HG03139 (cell line): ENCODE data around the gene BRD4.

Source experiments
- ATAC-seq: cut with Tn5 transposase; IDR thresholded peaks from one replicate; pipeline ENCODE4 v1.9.1; 2021; ENCODE audit not compliant: unreplicated experiment

Gene BRD4

DNA sequence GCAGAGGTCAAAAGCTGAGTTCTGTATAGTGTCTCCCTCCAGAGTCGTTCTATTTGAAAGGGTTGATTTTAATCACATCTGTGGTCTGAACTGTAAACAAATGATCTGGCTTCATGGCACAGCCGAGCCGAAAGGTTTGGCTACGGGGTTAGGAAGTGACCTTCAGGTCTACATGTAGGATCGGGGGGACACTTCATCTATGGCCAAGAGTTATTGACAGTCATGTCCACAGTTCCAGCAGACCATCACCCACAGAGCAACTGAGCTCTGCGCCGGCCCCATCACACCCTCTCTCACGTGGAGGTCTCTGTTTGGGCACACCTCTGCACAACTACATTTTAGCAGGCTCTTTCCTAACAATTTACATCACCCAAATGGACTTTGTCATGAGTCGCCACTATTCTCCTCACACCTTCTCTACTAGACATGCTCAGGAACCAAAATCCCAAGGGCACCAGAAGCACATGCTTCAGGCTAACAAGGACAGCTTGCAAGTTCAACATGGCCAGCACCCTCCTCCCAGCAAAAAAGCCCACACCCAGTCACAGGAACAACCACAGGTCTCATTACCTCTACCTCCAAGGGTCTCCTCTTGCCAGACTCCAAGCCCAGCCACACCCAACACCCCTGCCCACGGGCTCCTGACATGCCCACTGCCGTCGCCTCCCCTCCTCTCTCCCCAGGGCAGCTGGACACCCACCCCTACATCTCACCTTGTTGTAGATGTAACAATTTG, 64.0 kb downstream of the BRD4 start:
- no peak for ATAC-seq

DNA sequence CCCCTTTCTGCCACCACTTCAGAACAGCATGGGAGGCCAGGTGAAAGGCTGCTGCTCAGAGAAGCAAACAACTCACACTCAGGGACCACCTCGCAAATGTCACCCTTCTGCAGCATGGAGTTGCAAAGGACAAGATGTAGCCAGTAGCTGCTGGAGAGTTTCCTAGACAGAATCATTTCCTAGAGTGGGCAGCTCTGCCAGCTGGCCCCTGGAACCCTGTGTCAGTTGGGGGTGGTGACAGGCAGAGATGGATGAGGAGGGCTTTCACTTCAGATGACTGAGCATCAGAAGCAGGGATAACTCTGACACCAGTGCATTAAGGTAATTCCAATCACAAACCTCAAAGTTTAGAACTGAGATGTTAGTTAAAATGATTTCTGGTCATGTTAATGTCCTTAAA, 65.7 kb downstream of the BRD4 start:
- ATAC-seq = no peak

DNA sequence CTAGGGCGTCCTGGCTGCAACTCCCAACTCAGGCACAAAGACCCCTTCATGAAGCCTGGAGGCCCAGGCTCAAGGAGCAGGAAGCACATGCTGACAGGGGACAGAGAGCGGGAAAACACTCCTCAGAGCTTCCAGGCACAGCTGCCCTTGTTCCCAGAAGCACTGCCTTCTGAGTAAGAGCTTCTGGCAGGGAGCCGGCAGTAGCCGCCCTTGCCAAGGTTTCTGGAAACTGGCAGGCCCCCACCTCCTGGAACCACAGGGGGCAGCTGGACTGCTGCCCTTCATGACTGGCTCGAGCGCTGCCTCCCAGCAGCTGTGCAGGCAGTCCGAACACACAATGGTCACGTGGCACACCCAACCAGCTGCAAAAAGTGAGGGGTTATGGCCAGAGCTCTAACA, 66.5 kb downstream of the BRD4 start:
- ATAC-seq = no peak

DNA sequence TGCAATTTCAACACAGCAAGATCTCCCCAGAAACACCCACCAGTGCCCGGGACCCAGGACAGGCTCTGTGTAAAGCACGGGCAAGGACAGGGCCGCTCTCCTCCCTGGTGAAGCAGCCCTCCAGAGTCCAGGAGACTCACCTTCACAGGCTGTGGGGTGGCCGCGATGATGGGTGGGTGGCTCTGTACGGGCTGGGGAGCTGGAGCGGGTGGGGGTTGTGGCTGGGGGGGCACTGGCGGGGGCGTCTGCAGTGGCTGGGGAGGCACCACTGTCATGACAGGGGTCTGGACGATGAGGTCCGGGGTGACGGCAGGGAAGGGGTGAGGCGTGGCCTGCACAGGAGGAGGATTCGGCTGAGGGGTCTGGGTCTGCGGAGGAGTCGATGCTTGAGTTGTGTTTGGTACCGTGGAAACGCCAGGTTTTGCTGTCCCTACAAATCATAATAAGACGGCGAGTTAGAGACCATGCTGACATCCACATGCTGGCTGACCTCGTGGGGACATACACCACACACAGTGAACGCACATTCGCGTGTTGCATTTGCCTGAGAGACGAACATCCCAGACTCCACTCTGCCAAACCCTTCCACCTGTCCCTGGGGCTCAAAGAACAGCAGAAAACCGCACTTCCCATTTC, 67.0 kb downstream of the BRD4 start:
- no peak for ATAC-seq

DNA sequence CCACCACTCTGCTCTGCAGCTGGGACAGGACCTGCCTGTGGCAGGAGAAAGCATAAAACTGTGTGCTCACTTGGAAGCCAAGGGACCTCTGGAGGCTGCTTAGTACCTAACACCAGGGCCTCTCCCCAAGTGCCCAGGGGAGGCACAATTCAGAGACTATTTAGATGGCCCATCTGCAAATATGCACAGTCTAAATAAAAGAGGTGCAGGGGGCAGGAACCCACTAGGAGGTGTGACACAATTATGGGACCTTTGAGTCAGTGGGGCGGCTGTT, 67.5 kb downstream of the BRD4 start:
- ATAC-seq = no peak

DNA sequence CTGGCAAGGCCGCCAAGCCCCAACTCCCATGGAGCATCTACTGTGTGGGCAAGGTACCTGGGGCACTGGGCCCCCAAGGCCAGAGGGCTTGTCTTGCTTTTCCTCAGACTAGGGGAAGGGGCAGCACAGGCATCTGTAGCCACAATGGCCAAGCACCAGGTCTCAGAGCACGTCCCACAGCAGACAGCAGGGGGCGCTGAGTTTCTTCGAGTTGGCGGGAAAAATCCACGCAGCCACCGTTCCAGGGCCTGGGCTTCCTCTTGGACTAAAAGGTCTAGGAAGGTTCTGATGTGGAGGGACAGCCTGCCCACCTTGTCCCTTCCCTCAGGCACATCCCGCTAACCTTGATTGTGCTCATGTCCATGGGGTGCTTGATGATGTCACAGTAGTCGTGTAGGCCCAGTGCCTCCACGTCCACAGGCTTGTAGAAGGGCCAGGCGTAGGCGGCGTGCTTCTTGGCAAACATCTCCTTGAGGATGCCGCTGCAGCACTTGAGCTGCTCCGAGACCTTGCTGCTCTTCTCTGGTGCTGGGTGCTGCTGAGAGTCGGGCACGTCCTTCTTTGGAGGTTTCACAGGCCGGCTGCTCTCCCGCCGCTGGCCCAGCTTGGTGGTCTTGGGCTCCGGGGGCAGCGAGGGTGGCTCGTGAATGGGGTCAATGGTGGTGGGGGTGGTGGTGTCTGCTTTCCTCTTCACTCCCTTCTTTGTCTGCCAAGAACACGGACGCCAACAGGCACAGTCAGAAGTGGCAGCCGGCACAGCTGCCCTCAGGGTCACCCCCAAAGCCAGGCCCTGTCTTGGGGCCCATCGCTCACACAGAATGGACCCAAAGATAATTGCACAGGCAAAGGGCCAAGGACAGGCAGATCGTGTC, 68.0 kb downstream of the BRD4 start:
- no peak for ATAC-seq

DNA sequence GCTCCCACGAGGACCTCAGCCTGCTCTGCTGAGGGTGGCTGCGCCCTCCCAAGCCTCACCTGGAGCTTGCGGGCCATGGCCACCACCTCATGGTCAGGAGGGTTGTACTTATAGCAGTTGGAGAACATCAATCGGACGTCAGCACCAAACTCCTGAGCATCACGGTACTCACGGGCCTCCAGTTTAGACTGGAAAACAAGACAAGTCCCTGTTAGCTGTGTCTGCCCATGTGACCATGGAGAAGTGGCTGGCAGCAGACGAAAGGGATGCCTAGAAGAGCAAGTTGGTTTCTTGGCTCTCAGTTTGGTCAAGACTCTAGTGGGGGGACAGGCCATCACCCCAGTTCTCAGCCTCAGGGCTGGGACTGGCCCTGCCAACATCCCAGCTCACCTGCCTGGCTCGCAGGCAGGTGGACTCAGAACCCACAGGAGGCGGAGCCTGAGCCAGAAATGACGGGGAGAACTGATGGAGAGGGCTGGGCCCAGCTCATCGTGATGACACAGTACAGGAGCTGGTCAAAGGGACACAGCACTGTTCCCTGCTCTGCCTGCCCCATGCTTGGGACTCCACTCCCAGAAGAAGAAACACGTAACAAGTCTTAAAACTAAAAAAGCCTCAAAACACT, 68.9 kb downstream of the BRD4 start:
- ATAC-seq = no peak

DNA sequence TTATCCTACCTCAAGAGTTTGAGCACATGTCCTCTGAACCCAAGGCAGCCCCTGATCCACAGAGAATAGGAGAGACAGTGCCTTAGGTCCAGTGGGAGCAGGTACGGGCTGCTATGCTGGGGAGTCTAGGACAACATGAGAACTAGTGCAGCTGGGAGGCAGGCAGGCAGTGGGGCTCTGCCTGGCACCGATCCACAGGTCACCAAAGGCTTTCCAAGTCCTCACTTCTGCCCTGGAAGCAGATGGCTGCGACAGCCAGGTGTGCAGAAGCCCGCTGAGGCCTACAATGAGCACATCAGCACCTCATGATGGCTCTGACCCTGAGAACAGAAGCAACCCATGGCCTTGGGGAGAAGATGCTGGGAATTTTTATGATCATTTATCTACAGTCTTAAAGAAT, 70.3 kb downstream of the BRD4 start:
- no peak for ATAC-seq

DNA sequence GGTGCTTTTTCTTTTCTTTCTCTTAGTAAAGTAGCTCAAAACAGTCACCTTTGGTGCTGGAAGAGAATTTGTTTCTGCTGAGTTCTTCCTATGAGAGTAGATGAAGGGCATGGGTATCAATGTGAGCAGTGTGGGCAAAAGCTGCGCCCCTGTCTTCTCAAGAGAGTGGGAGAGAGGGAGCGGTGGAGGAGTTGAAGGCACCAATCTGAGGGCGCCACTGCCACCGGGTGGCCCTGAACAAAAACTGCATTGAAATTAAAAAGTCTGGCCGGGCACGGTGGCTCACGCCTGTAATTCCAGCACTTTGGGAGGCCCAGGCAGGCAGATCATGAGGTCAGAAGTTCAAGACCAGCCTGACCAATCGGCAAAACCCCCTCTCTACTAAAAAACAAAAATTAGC, 71.4 kb downstream of the BRD4 start:
- no peak for ATAC-seq

DNA sequence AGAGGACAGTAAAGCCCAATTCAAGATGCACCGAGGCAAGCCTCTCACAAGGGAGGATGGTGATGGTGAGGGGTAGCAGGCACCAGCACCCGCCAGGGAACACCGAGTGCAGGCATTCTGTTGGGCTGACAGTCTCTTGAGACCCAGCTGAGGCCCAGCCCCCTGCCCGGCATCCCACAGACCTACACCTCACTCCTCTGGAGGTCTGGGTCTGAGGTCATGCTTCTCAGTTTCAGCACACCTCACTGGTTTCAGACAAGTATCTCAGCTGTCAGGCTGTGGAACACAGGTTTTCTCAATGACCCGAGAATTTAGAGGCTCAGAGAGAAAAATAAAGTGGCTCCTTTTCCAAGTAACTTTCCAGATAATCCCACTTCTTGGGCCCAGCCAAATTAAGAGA, 72.4 kb downstream of the BRD4 start:
- no peak for ATAC-seq

DNA sequence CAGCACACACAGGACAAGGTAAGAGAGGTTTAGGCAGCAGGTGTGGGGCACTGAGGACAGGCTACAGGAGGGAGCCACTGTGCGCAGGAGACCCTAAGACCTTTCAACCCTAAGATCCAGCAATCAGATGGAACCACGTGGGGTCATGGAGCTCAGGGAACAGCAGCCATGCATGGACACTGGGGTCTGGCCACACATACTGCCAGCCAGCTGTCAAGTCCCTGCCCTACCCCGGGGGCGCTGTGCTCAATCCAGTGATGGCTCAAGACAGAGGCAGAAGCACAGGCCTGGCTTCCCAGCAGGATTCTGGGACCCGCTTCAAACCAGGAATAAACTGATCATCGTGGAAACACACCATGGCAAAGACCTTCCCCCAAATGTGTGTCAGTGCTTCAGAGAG, 74.6 kb downstream of the BRD4 start:
- no peak for ATAC-seq

DNA sequence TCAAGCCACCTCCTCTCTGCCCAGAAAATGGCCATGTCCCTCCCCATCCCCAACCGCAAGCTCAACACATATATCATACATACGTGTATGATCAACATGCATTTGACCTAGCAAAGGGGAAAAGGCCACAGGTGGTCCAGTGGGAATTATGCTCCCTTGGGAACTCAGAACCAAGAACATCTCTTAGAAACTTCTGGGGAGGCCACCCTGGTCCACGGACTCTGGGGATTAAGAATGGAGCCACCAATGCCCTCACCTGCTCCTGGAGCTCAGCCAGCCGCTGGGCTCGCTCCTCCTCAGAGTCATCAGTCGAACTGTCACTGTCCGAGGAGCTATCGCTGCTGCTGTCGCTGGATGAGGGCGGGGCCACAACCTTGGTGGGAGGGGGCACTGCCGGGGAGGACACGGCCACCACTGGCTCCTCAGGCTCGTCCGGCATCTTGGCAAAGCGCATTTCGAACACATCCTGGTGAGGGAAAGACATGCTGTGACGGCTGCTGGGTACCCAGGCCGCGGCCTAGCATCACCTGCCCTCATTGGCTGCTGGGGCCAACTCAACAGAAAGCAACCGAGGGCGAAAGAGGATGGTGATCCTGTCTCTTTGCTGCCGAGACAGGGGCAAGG, 75.5 kb downstream of the BRD4 start:
- no peak for ATAC-seq

DNA sequence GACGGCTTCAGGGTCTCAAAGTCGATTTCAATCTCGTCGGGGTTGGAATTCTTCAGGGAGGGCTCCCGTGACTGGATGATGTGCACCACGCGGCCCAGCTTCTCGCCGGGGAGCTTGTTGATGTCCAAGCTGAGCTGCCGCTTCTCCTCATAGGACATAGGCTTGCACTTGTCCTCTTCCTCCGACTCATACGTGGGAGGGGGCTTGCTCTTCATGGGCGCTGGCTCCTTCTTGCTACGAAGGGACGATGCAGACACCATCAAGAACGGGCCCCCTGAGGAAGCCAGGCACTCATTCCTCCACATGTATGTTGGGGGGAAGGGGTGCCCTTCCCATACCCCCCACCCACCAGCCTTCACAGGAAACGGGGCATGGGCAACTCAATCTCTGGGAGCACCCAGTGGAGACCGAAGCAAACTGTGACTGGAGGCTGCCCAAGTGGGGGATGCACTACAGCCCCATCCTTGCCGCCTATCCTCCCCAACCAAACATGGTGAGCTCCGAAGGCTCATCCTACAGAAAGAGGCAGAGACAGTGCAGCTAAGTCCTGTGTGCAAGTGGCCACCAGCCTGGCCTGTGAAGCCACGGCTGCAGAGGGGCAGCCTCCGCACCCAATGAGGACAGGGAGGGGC, 76.9 kb downstream of the BRD4 start:
- ATAC-seq = no peak

DNA sequence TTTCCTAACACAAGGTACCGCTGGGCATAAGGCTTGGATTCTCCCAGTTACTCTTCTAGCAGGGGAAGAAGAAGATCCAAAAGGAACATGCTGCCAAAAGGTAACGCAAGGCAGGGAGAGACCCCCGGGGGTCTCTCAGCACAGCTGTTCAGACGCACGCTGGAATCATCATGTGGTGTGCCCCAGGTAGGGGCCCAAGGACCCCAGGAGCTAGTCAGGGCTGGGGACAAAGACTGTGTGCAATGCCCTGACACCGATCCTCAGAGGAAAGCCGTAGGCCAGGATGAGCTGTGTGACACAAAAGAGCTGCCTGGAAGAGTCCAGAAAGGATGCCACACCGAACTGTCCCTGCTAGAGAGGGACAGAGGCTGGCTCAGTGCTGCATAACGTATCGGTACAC, 77.8 kb downstream of the BRD4 start:
- ATAC-seq = no peak

DNA sequence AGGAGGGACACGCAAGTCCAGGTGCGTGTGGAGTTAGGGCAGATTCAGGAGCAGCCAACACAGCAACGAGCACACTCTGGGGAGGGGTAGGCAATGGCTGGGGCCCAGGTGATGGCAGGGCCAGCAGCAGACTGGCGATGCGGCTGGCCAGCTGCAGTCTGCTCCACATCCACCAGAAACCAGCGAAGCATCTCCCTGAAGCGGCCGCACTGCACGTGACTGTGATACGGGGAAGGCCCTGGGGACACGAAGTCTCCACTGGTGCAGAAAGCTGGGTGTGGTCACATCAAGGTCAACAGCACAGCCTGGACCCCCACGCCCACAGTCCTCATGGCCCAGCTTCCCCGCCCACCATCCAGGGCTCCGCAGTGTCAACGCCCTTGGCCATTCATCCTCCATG, 78.8 kb downstream of the BRD4 start:
- no peak for ATAC-seq

DNA sequence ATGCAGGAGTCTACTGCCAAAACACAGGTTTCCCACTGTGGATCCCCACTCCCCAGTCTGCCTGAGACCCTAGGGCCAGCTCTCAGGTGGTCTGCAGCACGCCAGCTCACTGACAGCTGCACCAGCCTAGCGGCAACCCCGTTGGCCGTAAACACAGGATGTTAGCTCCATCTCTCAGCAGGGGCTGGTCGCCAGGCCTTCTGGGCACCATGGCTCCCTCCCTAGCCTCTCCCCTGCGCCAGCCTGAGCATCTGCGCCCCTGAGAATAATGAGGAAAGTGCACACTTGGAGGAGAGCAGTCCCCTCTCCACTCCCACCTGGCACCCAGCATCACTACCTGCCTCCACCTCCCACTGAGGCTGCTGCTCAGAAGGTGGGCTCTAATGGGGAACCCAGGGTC, 79.3 kb downstream of the BRD4 start:
- ATAC-seq = no peak

DNA sequence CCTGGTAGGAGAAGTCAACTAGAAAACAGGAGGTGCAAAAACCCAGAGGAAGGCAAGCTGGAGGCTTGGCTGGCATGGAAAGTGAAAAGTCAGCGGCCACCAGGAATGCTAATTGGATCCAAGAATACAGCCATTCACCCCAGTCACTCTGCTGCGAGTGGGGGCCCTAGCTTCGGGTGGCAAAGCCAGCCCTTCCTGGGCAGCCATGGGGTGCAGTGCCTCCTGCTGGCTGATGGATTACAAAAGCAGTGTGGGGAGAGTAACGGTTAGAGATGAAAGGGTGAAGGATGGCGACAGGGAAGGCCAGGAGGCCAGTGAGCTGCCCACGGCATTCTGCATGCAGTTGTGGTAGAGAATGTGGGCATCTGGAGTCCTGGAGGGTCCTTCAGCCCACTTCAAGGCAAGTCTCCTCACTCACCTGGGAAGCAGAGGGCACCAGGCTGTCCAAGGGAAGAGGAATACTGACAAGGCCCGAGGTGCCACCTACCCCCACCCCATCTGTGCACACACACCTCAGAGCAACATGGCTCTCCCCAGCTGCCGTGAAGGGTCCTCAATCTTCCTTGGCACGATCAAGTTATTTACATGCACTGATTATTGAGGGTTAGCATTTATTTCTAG, 79.8 kb downstream of the BRD4 start:
- no peak for ATAC-seq

DNA sequence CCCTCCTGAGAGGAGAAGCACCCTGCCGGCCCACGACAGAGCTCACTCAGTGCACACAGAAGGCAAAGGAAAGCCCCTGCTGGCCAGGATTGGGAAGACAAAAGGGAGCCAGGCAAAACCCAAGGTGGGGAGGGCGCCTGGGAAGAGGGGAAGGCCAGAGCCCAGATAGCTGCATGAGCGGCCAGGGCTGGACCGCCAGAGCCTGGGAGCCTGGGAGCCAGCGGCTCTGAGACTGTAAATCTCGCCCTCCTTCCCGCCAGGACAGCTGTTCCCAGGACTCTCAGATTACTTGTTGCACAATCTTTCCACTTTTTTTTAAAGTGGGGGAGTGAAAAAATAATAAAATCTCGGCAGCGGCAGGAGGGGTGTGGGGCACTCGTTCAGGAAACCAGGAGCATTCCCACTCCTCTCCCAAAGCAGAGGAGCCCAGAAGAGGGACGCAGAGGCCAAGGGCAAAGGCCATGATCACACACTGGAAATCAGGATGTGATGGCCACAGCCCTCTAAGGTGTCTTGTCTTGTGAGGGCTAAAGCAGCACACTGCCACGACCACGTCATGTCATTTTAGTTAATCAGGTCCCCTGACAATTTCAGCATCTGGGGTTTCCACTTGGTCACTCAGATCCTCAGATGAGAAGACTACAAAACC, 80.5 kb downstream of the BRD4 start:
- no peak for ATAC-seq

DNA sequence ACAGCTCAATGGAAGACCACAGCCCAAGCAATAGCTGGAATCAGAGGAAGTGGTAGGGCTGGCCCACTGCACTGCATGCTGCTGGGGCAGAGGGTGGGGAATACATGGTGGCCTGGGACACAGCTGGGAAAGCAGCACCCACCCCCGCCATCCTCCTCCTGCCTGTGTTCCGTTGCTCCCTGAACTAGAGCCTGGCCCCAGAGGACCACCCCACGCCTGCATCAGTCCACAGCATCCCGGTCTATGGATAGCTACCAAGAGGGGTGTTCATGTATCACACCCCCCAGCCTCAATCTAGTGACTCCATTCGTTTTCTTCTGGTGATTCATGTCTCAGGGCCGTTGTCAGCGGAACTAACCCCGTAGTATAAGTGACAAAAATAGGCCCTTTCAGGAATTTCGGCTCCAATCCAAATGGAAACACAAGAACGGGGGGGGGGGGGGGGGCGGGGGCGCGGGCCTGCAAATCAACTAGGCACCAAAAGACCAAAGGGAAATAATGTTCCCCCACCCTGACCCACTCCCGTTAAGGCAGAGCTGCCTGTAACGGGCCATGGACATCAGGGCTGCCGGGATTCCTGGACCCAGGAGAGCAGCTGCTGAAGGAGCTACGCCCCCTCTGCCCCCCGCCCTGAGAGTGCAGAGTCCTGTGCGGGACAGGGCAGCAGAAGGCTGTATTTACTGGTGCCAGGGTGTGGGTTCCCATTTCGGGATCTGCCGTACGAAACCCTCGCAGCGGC, 81.2 kb downstream of the BRD4 start:
- no peak for ATAC-seq
